Esophagus squamous epithelium (tissue), 4 donors: ENCODE data around the gene MYO9B.

Experiments used
- POLR2A ChIP-seq, 4 donors: fragments of 450-650 bp; IDR thresholded peaks; one replicate each; pipeline ENCODE4 v1.6.1; 2017; ENCODE audit warnings: antibody characterized with exemption in 4 of 4, mild to moderate bottlenecking in 4 of 4, moderate library complexity in 3 of 4
- TF ChIP-seq, protein P1 (sequence below), 6 experiments: fragments of 450-650 bp in 4 of 6; fragments of 200-600 bp in 2 of 6; sonication (generic) in 2 of 6; IDR thresholded peaks; one replicate each; pipeline ENCODE4 v1.5.1; 2016 to 2019; ENCODE audit warnings: antibody characterized with exemption in 6 of 6, mild to moderate bottlenecking in 4 of 6, moderate library complexity in 4 of 6

DNA sequence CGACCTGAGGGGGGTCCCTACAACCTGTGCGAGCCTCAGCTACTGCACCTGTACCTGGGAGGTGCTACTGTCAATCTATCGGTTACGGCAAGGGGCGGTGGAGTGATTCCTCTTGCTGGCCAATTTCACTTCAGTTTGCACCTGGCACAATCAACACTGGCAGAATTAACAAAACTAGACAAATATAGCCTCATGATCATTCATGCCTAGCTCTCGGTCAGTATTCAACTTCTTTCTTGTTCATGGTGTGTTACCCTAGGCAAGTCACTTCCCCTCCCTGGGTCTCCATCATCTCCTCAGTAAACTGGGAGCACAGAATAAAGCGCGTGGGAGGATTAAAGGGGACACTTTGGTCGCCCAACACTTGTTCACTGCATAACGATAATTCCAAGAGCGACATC is 943 bp upstream of the MYO9B start:
- TF ChIP-seq, protein P1, sequence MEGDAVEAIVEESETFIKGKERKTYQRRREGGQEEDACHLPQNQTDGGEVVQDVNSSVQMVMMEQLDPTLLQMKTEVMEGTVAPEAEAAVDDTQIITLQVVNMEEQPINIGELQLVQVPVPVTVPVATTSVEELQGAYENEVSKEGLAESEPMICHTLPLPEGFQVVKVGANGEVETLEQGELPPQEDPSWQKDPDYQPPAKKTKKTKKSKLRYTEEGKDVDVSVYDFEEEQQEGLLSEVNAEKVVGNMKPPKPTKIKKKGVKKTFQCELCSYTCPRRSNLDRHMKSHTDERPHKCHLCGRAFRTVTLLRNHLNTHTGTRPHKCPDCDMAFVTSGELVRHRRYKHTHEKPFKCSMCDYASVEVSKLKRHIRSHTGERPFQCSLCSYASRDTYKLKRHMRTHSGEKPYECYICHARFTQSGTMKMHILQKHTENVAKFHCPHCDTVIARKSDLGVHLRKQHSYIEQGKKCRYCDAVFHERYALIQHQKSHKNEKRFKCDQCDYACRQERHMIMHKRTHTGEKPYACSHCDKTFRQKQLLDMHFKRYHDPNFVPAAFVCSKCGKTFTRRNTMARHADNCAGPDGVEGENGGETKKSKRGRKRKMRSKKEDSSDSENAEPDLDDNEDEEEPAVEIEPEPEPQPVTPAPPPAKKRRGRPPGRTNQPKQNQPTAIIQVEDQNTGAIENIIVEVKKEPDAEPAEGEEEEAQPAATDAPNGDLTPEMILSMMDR (IDR thresholded peaks at IDR 0.05): no peak
- no peak for TF ChIP-seq POLR2A (IDR thresholded peaks at IDR 0.05)
